ENCODE results near the gene UFSP2.

Gene UFSP2

DNA sequence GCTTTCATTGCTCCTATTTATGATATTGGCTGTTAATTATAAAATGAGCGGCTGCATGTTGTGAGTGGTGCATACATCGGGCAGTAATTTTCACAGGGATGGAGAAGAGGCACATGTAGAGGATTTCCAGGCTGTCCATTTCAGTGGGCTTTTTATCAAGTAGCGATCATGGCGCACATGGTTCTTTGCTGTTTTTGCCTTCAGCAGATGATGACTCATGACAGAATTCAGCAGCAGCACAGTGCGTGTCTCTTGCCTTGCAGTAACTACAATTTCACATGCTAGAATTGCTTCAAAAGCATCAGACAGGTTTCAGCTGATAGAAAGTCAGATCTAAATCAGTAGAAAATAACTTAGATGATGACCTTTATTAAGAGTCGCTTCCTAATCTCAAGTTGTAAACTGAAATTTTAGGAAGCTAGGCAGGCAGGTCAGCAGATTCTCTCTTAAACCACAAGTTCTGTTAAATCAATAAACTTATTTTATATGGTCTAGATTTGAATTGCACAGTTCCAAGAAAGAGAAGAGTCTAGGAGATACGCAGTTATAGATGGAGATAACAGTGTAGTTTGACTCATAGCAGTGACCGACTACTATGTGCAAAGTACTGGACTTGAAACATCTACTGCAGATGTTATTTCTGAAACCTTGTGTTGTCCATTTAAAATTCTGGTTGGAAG is 65.9 kb downstream of the UFSP2 start:
- no peaks in the 10 kb centered on the region for H3K27me3 Mint-ChIP-seq
- H3K4me3 Mint-ChIP-seq = no peak overlapping the region
- H3K27ac Mint-ChIP-seq = no peak overlapping the region
- no peaks in the 10 kb centered on the region for H3K9me3 Mint-ChIP-seq
- H3K36me3 Mint-ChIP-seq (ENCODE audit: low read depth) = peaks cover 12% of the 10 kb centered on the region
- DNase-seq (no peak), ATAC-seq (no peak)
- H3K4me1 Mint-ChIP-seq = peaks cover 8% of the 10 kb centered on the region

DNA sequence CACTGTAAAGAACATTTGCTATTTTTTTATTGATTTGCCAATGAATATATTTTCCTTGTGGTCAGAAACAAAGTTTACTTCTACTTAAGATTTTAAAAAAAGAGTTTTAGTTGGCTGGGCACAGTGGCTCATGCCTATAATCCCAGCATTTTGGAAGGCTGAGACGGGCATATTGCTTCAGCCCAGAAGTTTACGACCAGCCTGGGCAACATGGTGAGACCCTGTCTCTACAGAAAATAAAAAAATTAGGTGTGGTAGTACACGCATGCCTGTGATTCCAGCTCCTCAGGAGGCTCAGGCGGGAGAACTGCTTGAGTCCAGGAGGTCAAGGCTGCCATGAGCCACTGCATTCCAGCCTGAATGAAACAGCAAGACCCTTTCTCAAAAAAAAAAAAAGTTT is 66.8 kb downstream of the UFSP2 start:
- DNase-seq = no peak
- Mint-ChIP-seq H3K27ac (no peak overlapping the region), H3K4me3 (no peak overlapping the region), H3K36me3 (ENCODE audit: low read depth) (peaks cover 12% of the 10 kb centered on the region), H3K4me1 (peaks cover 8% of the 10 kb centered on the region), H3K27me3 (no peaks in the 10 kb centered on the region), H3K9me3 (no peaks in the 10 kb centered on the region)
- ATAC-seq = no peak

- H3K4me1 Mint-ChIP-seq = peaks cover 8% of the 10 kb centered on the region
- peaks cover 13% of the 10 kb centered on the region for H3K36me3 Mint-ChIP-seq (ENCODE audit: low read depth)
- no peak overlapping the region for H3K4me3 Mint-ChIP-seq
- no peaks in the 10 kb centered on the region for H3K9me3 Mint-ChIP-seq
- ATAC-seq (no peak), DNase-seq (no peak)
- no peak overlapping the region for H3K27ac Mint-ChIP-seq
- no peaks in the 10 kb centered on the region for H3K27me3 Mint-ChIP-seq
Observed at GRCh38 chr4:185358514-185358913, 67.2 kb downstream of the UFSP2 start.

- Mint-ChIP-seq H3K4me1 (peaks cover 8% of the 10 kb centered on the region), H3K9me3 (no peaks in the 10 kb centered on the region), H3K27ac (peak overlapping the region; percentile 8), H3K27me3 (no peaks in the 10 kb centered on the region), H3K4me3 (no peak overlapping the region), H3K36me3 (ENCODE audit: low read depth) (peaks cover 16% of the 10 kb centered on the region)
- ATAC-seq (no peak), DNase-seq (no peak)
Observed at GRCh38 chr4:185357733-185358440, 67.9 kb downstream of the UFSP2 start.

DNA sequence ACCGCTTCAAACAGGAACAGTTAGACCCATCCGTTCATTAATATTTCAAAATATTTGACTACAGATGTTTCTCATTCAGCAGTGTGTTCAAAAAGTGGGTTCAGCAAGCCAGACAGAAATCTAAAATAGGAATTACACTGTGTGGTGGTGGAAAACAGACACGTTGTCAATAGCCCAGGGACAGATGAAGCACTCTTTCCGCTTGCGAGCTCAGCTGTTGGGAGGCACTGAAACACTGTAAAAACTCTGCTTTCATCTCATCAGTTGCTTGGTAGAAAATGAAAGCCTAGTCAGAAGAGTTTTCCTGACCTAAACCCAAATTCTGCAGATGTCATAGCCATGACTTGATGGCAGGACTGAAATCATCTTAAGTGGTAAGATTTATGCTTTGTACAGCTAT is 68.6 kb downstream of the UFSP2 start:
- peaks cover 8% of the 10 kb centered on the region for H3K4me1 Mint-ChIP-seq
- no peak overlapping the region for H3K4me3 Mint-ChIP-seq
- ATAC-seq (no peak), DNase-seq (no peak)
- peak overlapping the region; percentile 8 for H3K27ac Mint-ChIP-seq
- H3K36me3 Mint-ChIP-seq (ENCODE audit: low read depth) = peaks cover 19% of the 10 kb centered on the region
- no peaks in the 10 kb centered on the region for H3K9me3 Mint-ChIP-seq
- H3K27me3 Mint-ChIP-seq = no peaks in the 10 kb centered on the region

DNA sequence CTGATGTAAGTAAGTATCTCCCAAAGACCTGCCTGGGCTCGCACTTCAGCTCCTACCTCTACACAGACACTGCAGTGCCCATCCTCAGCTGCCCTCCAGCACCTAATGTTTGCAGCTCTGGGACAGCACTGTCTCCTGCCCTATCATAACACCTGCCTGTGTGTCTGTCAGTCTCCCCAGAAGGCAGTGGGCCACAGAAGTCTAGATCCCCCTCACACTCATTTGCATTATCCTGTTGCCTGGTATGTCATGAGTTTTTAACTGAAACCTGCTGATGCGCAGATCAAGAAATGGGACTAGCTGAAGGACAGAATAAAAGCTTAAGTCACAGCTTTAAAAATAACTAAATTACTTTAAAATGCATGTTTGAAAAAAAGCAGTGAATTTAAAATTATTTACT is 73.0 kb downstream of the UFSP2 start:
- H3K36me3 Mint-ChIP-seq (ENCODE audit: low read depth) = peaks cover 33% of the 10 kb centered on the region

GRCh38 chr4:185352202-185352601 is 73.6 kb downstream of the UFSP2 start:
- Mint-ChIP-seq H3K4me1 (peaks cover 3% of the 10 kb centered on the region), H3K4me3 (no peak overlapping the region), H3K27ac (no peak overlapping the region), H3K36me3 (ENCODE audit: low read depth) (peaks cover 34% of the 10 kb centered on the region), H3K27me3 (no peaks in the 10 kb centered on the region), H3K9me3 (no peaks in the 10 kb centered on the region)
- no peak for DNase-seq
- ATAC-seq = no peak

More for the DNA sequence above, 73.0 kb downstream of the UFSP2 start:
- Mint-ChIP-seq H3K9me3 (no peaks in the 10 kb centered on the region), H3K4me1 (peaks cover 8% of the 10 kb centered on the region), H3K27me3 (no peaks in the 10 kb centered on the region), H3K27ac (no peak overlapping the region), H3K4me3 (no peak overlapping the region)
- no peak for ATAC-seq
- no peak for DNase-seq

- Mint-ChIP-seq H3K27me3 (no peaks in the 10 kb centered on the region), H3K36me3 (ENCODE audit: low read depth) (peaks cover 38% of the 10 kb centered on the region), H3K4me3 (no peak overlapping the region), H3K27ac (no peak overlapping the region), H3K4me1 (no peaks in the 10 kb centered on the region), H3K9me3 (no peaks in the 10 kb centered on the region)
- no peak for DNase-seq
- ATAC-seq = no peak
Observed at GRCh38 chr4:185351691-185352090, 74.1 kb downstream of the UFSP2 start.

All from activated naive CD8-positive, alpha-beta T cell treated with anti-CD3 and anti-CD28 coated beads, Interleukin-2, amount 50 U/mL, for 24 hours (primary cell).